Uterus (tissue), 2 donors: ENCODE measurements around the gene HCK.

Source experiments
- CTCF ChIP-seq, 4 experiments: fragments of 200-600 bp in 2 of 4; fragments of 450-650 bp in 2 of 4; sonication (generic) in 2 of 4; IDR thresholded peaks; one replicate each; pipeline ENCODE4 v1.5.1; 2016 to 2019; ENCODE audit warnings: antibody characterized with exemption in 4 of 4, mild to moderate bottlenecking in 2 of 4, moderate library complexity in 1 of 4
- POLR2A ChIP-seq, 2 donors: fragments of 450-650 bp; IDR thresholded peaks; one replicate each; pipeline ENCODE4 v1.6.1; 2016; ENCODE audit warnings: antibody characterized with exemption in 2 of 2, mild to moderate bottlenecking in 1 of 2, moderate library complexity in 1 of 2

GRCh38 chr20:32110727-32111126, 58.7 kb downstream of the HCK start:
- no peak for TF ChIP-seq CTCF (IDR thresholded peaks at IDR 0.05)
- no peak for TF ChIP-seq POLR2A (IDR thresholded peaks at IDR 0.05)
